HG02840 (cell line): ENCODE measurements around the gene ADARB2.

Source experiments
- ATAC-seq: cut with Tn5 transposase; IDR thresholded peaks from one replicate; pipeline ENCODE4 v1.9.1; 2021; ENCODE audit warnings: mild to moderate bottlenecking, moderate library complexity, moderate number of reproducible peaks; ENCODE audit not compliant: unreplicated experiment, low FRiP score

Gene ADARB2

GRCh38 chr10:1736144-1736971 lies 967 bp downstream of the ADARB2 start:
- ATAC-seq: no peak

- ATAC-seq: no peak
Measured at GRCh38 chr10:1735562-1735961, 1.8 kb downstream of the ADARB2 start.

- ATAC-seq: no peak
Measured at GRCh38 chr10:1734288-1734687, 3.0 kb downstream of the ADARB2 start.

- ATAC-seq: no peak
Measured at GRCh38 chr10:1733720-1734119, 3.6 kb downstream of the ADARB2 start.

- ATAC-seq: no peak
Measured at GRCh38 chr10:1732564-1732996, 4.7 kb downstream of the ADARB2 start.

GRCh38 chr10:1731592-1731991 lies 5.7 kb downstream of the ADARB2 start:
- no peak for ATAC-seq

GRCh38 chr10:1729751-1730150 lies 7.6 kb downstream of the ADARB2 start:
- no peak for ATAC-seq

GRCh38 chr10:1726861-1727260 lies 10.5 kb downstream of the ADARB2 start:
- ATAC-seq: no peak

GRCh38 chr10:1724921-1725488 lies 12.3 kb downstream of the ADARB2 start:
- ATAC-seq: no peak

GRCh38 chr10:1716839-1717238 lies 20.5 kb downstream of the ADARB2 start:
- ATAC-seq: no peak

GRCh38 chr10:1715821-1716220 lies 21.5 kb downstream of the ADARB2 start:
- no peak for ATAC-seq

GRCh38 chr10:1712944-1713671 lies 24.2 kb downstream of the ADARB2 start:
- no peak for ATAC-seq

- no peak for ATAC-seq
Measured at GRCh38 chr10:1712314-1712713, 25.0 kb downstream of the ADARB2 start.

- ATAC-seq: no peak
Measured at GRCh38 chr10:1709161-1709560, 28.2 kb downstream of the ADARB2 start.

GRCh38 chr10:1708746-1709145 lies 28.6 kb downstream of the ADARB2 start:
- no peak for ATAC-seq

- ATAC-seq: no peak
Measured at GRCh38 chr10:1706711-1707110, 30.6 kb downstream of the ADARB2 start.

GRCh38 chr10:1706256-1706655 lies 31.1 kb downstream of the ADARB2 start:
- ATAC-seq: no peak

- no peak for ATAC-seq
Measured at GRCh38 chr10:1698185-1698584, 39.1 kb downstream of the ADARB2 start.

GRCh38 chr10:1696106-1696505 lies 41.2 kb downstream of the ADARB2 start:
- no peak for ATAC-seq

GRCh38 chr10:1690086-1690485 lies 47.2 kb downstream of the ADARB2 start:
- no peak for ATAC-seq

- ATAC-seq: no peak
Measured at GRCh38 chr10:1688531-1688930, 48.8 kb downstream of the ADARB2 start.
